ENCODE results near the gene CXCL12.

CXCL12 gene

GRCh38 chr10:44390585-44391072, 5.7 kb upstream of the CXCL12 start:
- TF ChIP-seq CTCF (IDR thresholded peaks at IDR 0.05; ENCODE audit: unreplicated experiment in 3 of 3): no peak
- peaks cover 24% of the 10 kb centered on the region for H3K4me1 Mint-ChIP-seq
- no peaks in the 10 kb centered on the region for H3K9me3 Mint-ChIP-seq
- H3K36me3 Mint-ChIP-seq (ENCODE audit: low read depth): no peaks in the 10 kb centered on the region
- peak overlapping the region in 1 of 3 experiments; percentile 19 for H3K27ac Mint-ChIP-seq
- no peak overlapping the region for H3K4me3 Mint-ChIP-seq
- H3K27me3 Mint-ChIP-seq (ENCODE audit: low read depth): peaks cover 46% of the 10 kb centered on the region

- Mint-ChIP-seq H3K36me3 (ENCODE audit: low read depth) (no peaks in the 10 kb centered on the region), H3K4me3 (no peak overlapping the region), H3K9me3 (no peaks in the 10 kb centered on the region), H3K27ac (no peak overlapping the region), H3K27me3 (ENCODE audit: low read depth) (peaks cover 44% of the 10 kb centered on the region), H3K4me1 (peaks cover 23% of the 10 kb centered on the region)
- TF ChIP-seq CTCF (IDR thresholded peaks at IDR 0.05; ENCODE audit: unreplicated experiment in 3 of 3): no peak
Observed at GRCh38 chr10:44389556-44389955, 4.7 kb upstream of the CXCL12 start.

- Mint-ChIP-seq H3K27me3 (ENCODE audit: low read depth) (peaks cover 40% of the 10 kb centered on the region), H3K36me3 (ENCODE audit: low read depth) (no peaks in the 10 kb centered on the region), H3K27ac (no peak overlapping the region), H3K4me1 (peaks cover 23% of the 10 kb centered on the region), H3K4me3 (no peak overlapping the region), H3K9me3 (no peaks in the 10 kb centered on the region)
- TF ChIP-seq CTCF (IDR thresholded peaks at IDR 0.05; ENCODE audit: unreplicated experiment in 3 of 3): no peak
Observed at GRCh38 chr10:44389150-44389549, 4.3 kb upstream of the CXCL12 start.

- Mint-ChIP-seq H3K36me3 (ENCODE audit: low read depth) (peaks cover 1% of the 10 kb centered on the region), H3K9me3 (no peaks in the 10 kb centered on the region), H3K27me3 (ENCODE audit: low read depth) (peaks cover 36% of the 10 kb centered on the region), H3K27ac (no peak overlapping the region), H3K4me1 (peaks cover 21% of the 10 kb centered on the region), H3K4me3 (no peak overlapping the region)
- no peak for TF ChIP-seq CTCF (IDR thresholded peaks at IDR 0.05; ENCODE audit: unreplicated experiment in 3 of 3)
Observed at GRCh38 chr10:44388641-44389040, 3.7 kb upstream of the CXCL12 start.

- peaks cover 9% of the 10 kb centered on the region for H3K36me3 Mint-ChIP-seq (ENCODE audit: low read depth)
Observed at GRCh38 chr10:44387853-44388251, 3.0 kb upstream of the CXCL12 start.

More at GRCh38 chr10:44387853-44388251, 3.0 kb upstream of the CXCL12 start:
- Mint-ChIP-seq H3K4me3 (peak overlapping the region in 1 of 3 experiments; percentile 61), H3K27me3 (ENCODE audit: low read depth) (peaks cover 37% of the 10 kb centered on the region), H3K4me1 (peaks cover 22% of the 10 kb centered on the region), H3K9me3 (no peaks in the 10 kb centered on the region), H3K27ac (no peak overlapping the region)
- TF ChIP-seq CTCF (IDR thresholded peaks at IDR 0.05; ENCODE audit: unreplicated experiment in 3 of 3): no peak
